NCI-H345 treated with DMSO at 0.1 percent for 48 hours (cell line): ENCODE data around the gene PKN1.
"Not testable (repeated sequence)": the region's sequence is repeated elsewhere in the genome, so short reads cannot be mapped to it uniquely, and the experiment has no call there.

ENCODE experiments used
- DNase-seq: peaks from one replicate; lab custom pipeline; 2025; ENCODE audit not compliant: unreplicated experiment; lab: John Stamatoyannopoulos, UW

PKN1 gene

GRCh38 chr19:14428882-14429416, 4.2 kb upstream of the PKN1 start:
- DNase-seq, result no peak

GRCh38 chr19:14430712-14431111, 2.4 kb upstream of the PKN1 start:
- no peak for DNase-seq

- DNase-seq, result peak; percentile 49
Measured at GRCh38 chr19:14433554-14434501, 722 bp downstream of the PKN1 start.

GRCh38 chr19:14434543-14435319, 1.6 kb downstream of the PKN1 start:
- DNase-seq, result no peak

- no peak for DNase-seq
Measured at GRCh38 chr19:14435320-14436050, 2.4 kb downstream of the PKN1 start.

- no peak for DNase-seq
Measured at GRCh38 chr19:14437578-14438140, 4.6 kb downstream of the PKN1 start.

GRCh38 chr19:14439014-14439413, 5.9 kb downstream of the PKN1 start:
- DNase-seq, result no peak

GRCh38 chr19:14440049-14440448, 6.9 kb downstream of the PKN1 start:
- no peak for DNase-seq

GRCh38 chr19:14441041-14441938, 8.2 kb downstream of the PKN1 start:
- DNase-seq, result no peak

- DNase-seq, result no peak
Measured at GRCh38 chr19:14442891-14443631, 10.0 kb downstream of the PKN1 start.

GRCh38 chr19:14443632-14444216, 10.6 kb downstream of the PKN1 start:
- no peak for DNase-seq

GRCh38 chr19:14446336-14447036, 13.4 kb downstream of the PKN1 start:
- DNase-seq, result no peak

- no peak for DNase-seq
Measured at GRCh38 chr19:14449321-14449720, 16.2 kb downstream of the PKN1 start.

- no peak for DNase-seq
Measured at GRCh38 chr19:14450168-14450874, 17.2 kb downstream of the PKN1 start.

GRCh38 chr19:14450876-14451275, 17.8 kb downstream of the PKN1 start:
- no peak for DNase-seq

- not testable (repeated sequence) for DNase-seq
Measured at GRCh38 chr19:14452303-14452702, 19.2 kb downstream of the PKN1 start.

- DNase-seq, result no peak
Measured at GRCh38 chr19:14459703-14460102, 26.6 kb downstream of the PKN1 start.
